GM03348 (cell line): Measurements from ENCODE around the gene EXOC3L4.
A peak's percentile ranks its signal among the peaks of the same experiment; 100 is the strongest.

Experiments used
- DNase-seq: peaks from one replicate; pipeline ENCODE4 v3.0.0; 2012; ENCODE audit warnings: low spot score

EXOC3L4 gene

GRCh38 chr14:103091041-103091882, 3.3 kb upstream of the EXOC3L4 start:
- DNase-seq: peak; percentile 86

- no peak for DNase-seq
Observed at GRCh38 chr14:103091883-103092222, 2.7 kb upstream of the EXOC3L4 start.

- no peak for DNase-seq
Observed at GRCh38 chr14:103093856-103094405, 594 bp upstream of the EXOC3L4 start.

GRCh38 chr14:103095210-103095778, 769 bp downstream of the EXOC3L4 start:
- DNase-seq: no peak

- no peak for DNase-seq
Observed at GRCh38 chr14:103096387-103096786, 1.9 kb downstream of the EXOC3L4 start.

GRCh38 chr14:103097244-103097993, 2.9 kb downstream of the EXOC3L4 start:
- DNase-seq: no peak

GRCh38 chr14:103097994-103098957, 3.8 kb downstream of the EXOC3L4 start:
- no peak for DNase-seq

GRCh38 chr14:103099081-103099732, 4.7 kb downstream of the EXOC3L4 start:
- no peak for DNase-seq

GRCh38 chr14:103099733-103100280, 5.3 kb downstream of the EXOC3L4 start:
- DNase-seq: no peak

GRCh38 chr14:103100281-103101121, 6.0 kb downstream of the EXOC3L4 start:
- DNase-seq: no peak

GRCh38 chr14:103101257-103101962, 6.9 kb downstream of the EXOC3L4 start:
- no peak for DNase-seq

- no peak for DNase-seq
Observed at GRCh38 chr14:103101963-103102688, 7.6 kb downstream of the EXOC3L4 start.

- no peak for DNase-seq
Observed at GRCh38 chr14:103102689-103103260, 8.2 kb downstream of the EXOC3L4 start.

GRCh38 chr14:103103461-103104388, 9.2 kb downstream of the EXOC3L4 start:
- peak; percentile 72 for DNase-seq

GRCh38 chr14:103104389-103104653, 9.8 kb downstream of the EXOC3L4 start:
- DNase-seq: no peak

GRCh38 chr14:103104654-103105452, 10.3 kb downstream of the EXOC3L4 start:
- peak; percentile 86 for DNase-seq
